HL-60 (cell line): ENCODE results near the gene NDC1.

Experiments
- DNase-seq, 2 experiments: peaks; one replicate each; pipeline ENCODE4 v3.0.0-alpha.2; 2010 to 2020; ENCODE audit warnings: low read depth in 1 of 2, low spot score in 1 of 2
- H3K27ac ChIP-seq: fragments of 250-450 bp; sonication (Bioruptor Pico); replicated peaks from 2 replicates; pipeline ENCODE4 v1.5.1; 2020; ENCODE audit warnings: mild to moderate bottlenecking, moderate library complexity
- H3K27me3 ChIP-seq: fragments of 250-450 bp; sonication (Bioruptor Pico); 2 replicates; pipeline ENCODE4 v1.5.1; 2021; ENCODE audit warnings: mild to moderate bottlenecking, moderate library complexity; ENCODE audit not compliant: insufficient read depth, poor library complexity, severe bottlenecking
- H3K4me3 ChIP-seq: replicated peaks from 2 replicates; pipeline ENCODE4 v1.5.1; 2011; ENCODE audit warnings: mild to moderate bottlenecking, control low read depth, low read length; ENCODE audit not compliant: insufficient read depth
- GABPA ChIP-seq: IDR thresholded peaks from 2 replicates; pipeline ENCODE4 v1.6.1; 2012; ENCODE audit warnings: low read depth
- POLR2AphosphoS5 ChIP-seq: IDR thresholded peaks from 2 replicates; pipeline ENCODE4 v1.6.1; 2012; ENCODE audit warnings: low read depth
- SPI1 ChIP-seq: IDR thresholded peaks from 2 replicates; pipeline ENCODE4 v1.6.1; 2012; ENCODE audit warnings: low read depth, mild to moderate bottlenecking, borderline replicate concordance
- TF ChIP-seq, protein P1 (sequence below): IDR thresholded peaks from one replicate; pipeline ENCODE4 v1.5.1; 2011; ENCODE audit warnings: low read length, control low read depth, inconsistent platforms; ENCODE audit not compliant: insufficient read depth
- TF ChIP-seq, protein P2 (sequence below): IDR thresholded peaks from 2 replicates; pipeline ENCODE4 v1.6.1; 2012; ENCODE audit warnings: low read depth; ENCODE audit not compliant: insufficient replicate concordance

NDC1 gene

DNA sequence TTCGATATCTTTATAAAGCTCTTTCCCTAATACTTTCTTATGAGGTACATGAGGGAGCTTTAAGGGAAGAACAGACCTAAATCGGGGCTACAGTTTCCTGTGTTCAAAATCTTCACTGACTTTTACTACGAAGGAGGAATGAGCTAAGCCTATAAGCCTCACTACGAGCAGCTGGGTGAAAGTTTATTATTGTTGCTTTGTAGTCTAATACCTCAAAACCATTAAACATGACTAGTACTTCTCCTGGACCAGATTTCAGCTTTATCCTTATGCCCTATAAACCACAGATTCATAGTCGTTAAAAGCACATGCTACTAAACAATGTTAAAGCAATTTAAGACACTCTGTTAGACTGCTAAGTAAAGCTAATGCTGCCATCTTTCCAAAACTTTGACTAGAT lies 30.2 kb downstream of the NDC1 start:
- H3K4me3 ChIP-seq: no peak overlapping the region
- no peak for DNase-seq
- TF ChIP-seq SPI1 (no peak), POLR2AphosphoS5 (no peak), GABPA (no peak)
- TF ChIP-seq, protein P1, sequence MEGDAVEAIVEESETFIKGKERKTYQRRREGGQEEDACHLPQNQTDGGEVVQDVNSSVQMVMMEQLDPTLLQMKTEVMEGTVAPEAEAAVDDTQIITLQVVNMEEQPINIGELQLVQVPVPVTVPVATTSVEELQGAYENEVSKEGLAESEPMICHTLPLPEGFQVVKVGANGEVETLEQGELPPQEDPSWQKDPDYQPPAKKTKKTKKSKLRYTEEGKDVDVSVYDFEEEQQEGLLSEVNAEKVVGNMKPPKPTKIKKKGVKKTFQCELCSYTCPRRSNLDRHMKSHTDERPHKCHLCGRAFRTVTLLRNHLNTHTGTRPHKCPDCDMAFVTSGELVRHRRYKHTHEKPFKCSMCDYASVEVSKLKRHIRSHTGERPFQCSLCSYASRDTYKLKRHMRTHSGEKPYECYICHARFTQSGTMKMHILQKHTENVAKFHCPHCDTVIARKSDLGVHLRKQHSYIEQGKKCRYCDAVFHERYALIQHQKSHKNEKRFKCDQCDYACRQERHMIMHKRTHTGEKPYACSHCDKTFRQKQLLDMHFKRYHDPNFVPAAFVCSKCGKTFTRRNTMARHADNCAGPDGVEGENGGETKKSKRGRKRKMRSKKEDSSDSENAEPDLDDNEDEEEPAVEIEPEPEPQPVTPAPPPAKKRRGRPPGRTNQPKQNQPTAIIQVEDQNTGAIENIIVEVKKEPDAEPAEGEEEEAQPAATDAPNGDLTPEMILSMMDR: no peak
- TF ChIP-seq, protein P2, sequence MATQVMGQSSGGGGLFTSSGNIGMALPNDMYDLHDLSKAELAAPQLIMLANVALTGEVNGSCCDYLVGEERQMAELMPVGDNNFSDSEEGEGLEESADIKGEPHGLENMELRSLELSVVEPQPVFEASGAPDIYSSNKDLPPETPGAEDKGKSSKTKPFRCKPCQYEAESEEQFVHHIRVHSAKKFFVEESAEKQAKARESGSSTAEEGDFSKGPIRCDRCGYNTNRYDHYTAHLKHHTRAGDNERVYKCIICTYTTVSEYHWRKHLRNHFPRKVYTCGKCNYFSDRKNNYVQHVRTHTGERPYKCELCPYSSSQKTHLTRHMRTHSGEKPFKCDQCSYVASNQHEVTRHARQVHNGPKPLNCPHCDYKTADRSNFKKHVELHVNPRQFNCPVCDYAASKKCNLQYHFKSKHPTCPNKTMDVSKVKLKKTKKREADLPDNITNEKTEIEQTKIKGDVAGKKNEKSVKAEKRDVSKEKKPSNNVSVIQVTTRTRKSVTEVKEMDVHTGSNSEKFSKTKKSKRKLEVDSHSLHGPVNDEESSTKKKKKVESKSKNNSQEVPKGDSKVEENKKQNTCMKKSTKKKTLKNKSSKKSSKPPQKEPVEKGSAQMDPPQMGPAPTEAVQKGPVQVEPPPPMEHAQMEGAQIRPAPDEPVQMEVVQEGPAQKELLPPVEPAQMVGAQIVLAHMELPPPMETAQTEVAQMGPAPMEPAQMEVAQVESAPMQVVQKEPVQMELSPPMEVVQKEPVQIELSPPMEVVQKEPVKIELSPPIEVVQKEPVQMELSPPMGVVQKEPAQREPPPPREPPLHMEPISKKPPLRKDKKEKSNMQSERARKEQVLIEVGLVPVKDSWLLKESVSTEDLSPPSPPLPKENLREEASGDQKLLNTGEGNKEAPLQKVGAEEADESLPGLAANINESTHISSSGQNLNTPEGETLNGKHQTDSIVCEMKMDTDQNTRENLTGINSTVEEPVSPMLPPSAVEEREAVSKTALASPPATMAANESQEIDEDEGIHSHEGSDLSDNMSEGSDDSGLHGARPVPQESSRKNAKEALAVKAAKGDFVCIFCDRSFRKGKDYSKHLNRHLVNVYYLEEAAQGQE: no peak
- no peaks in the 10 kb centered on the region for H3K27me3 ChIP-seq
- H3K27ac ChIP-seq: no peak overlapping the region

DNA sequence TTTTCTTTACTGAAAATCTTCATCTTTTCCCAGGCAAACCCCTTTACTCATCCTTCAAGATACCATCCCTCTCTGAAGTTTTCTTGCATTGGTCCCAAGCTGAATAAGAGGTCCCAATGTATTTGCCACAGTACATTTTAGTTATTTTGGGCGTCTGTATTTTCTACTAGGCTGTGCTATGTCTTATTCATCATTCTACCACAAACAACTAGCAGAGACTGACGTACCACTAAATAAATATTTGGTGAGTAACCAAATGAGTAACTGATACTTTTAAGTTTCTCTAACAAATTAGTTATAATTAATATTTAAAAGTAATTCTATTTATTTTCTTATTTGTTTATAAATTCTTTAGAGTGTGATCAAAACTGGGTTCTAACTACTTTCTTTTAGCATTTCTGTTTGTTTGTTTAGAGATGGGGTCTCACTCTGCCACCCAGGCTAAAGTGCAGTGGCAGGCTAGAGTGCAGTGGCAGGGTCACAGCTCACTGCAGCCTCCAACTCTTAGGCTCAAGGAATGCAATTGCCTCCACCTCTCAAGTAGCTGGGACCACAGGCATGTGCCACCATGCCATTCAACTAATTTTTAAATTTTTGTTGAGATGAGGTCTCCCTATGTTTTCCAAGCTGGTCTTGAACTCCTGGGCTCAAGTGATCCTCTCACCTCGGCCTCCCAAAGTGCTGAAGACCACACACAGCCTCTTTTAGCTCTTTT lies 33.1 kb downstream of the NDC1 start:
- Histone ChIP-seq H3K27me3 (no peaks in the 10 kb centered on the region), H3K4me3 (no peak overlapping the region), H3K27ac (no peak overlapping the region)
- TF ChIP-seq SPI1 (no peak), GABPA (no peak), POLR2AphosphoS5 (no peak)
- TF ChIP-seq, protein P1: no peak
- TF ChIP-seq, protein P2: no peak
- DNase-seq: no peak

GRCh38 chr1:53804181-53804580 lies 33.9 kb downstream of the NDC1 start:
- Histone ChIP-seq H3K27me3 (no peaks in the 10 kb centered on the region), H3K4me3 (no peak overlapping the region), H3K27ac (no peak overlapping the region)
- DNase-seq: no peak
- TF ChIP-seq GABPA (no peak), POLR2AphosphoS5 (no peak), SPI1 (no peak)
- TF ChIP-seq, protein P2: no peak
- TF ChIP-seq, protein P1: no peak
